HFFc6 (cell line): ENCODE measurements around the gene ACAD8. TPM values are rescaled to one million over a fixed set of nuclear protein-coding genes. Genes with fewer than 3 reads are reported as not detected.

Source experiments
- DNase-seq: peaks from one replicate; pipeline ENCODE4 v3.0.0-alpha.2; 2018
- H3K27ac Mint-ChIP-seq: 2 replicates; pipeline ENCODE4 v1.8.0; 2020; ENCODE audit warnings: mild to moderate bottlenecking, mixed read lengths
- H3K27me3 Mint-ChIP-seq: 2 replicates; pipeline ENCODE4 v1.8.0; 2021; ENCODE audit warnings: mild to moderate bottlenecking, moderate library complexity, mixed read lengths; ENCODE audit not compliant: insufficient read depth
- H3K36me3 Mint-ChIP-seq: 2 replicates; pipeline ENCODE4 v1.8.0; 2021; ENCODE audit warnings: low read depth, mixed read lengths
- H3K4me1 Mint-ChIP-seq: 2 replicates; pipeline ENCODE4 v1.8.0; 2020; ENCODE audit warnings: low read depth, mixed read lengths
- H3K4me3 Mint-ChIP-seq: 2 replicates; pipeline ENCODE4 v1.8.0; 2020; ENCODE audit warnings: mild to moderate bottlenecking, moderate library complexity, mixed read lengths
- H3K9me3 Mint-ChIP-seq: 2 replicates; pipeline ENCODE4 v1.8.0; 2020; ENCODE audit warnings: mild to moderate bottlenecking, mixed read lengths
- CTCF ChIP-seq: fragments of 200-600 bp; sonication (generic); IDR thresholded peaks from 2 replicates; pipeline ENCODE4 v1.5.0; 2021; ENCODE audit warnings: antibody characterized with exemption, mild to moderate bottlenecking
- total RNA-seq, 6 experiments: library from RNA; stranded (reverse); fragmentation: NEBNext Ultra II Directional; extraction: Animal tissue kit (Norgen Biotek cat#: 25700); gene quantifications; 2 replicates in 1 of 6; 3 replicates in 5 of 6; pipeline ENCODE4 v1.2.3, GENCODE V29; 2021

The ACAD8 gene
- total RNA-seq, 6 experiments from 2014 or later: 11.8 to 15.7 (median 13.8) TPM

GRCh38 chr11:134228625-134229024 is 24.7 kb upstream of the ACAD8 start:
- DNase-seq: peak; percentile 67
- Mint-ChIP-seq H3K4me1 (peaks cover 59% of the 10 kb centered on the region), H3K9me3 (no peaks in the 10 kb centered on the region), H3K36me3 (peaks cover 10% of the 10 kb centered on the region; the same call in 1 of the 2 replicates), H3K4me3 (peak overlapping the region; percentile 52; the same call in 1 of the 2 replicates), H3K27me3 (no peaks in the 10 kb centered on the region), H3K27ac (peak overlapping the region; percentile 81; the same call in 1 of the 2 replicates)
- no peak for TF ChIP-seq CTCF

- H3K4me1 Mint-ChIP-seq: peaks cover 59% of the 10 kb centered on the region
- peaks cover 10% of the 10 kb centered on the region; the same call in 1 of the 2 replicates for H3K36me3 Mint-ChIP-seq
- no peaks in the 10 kb centered on the region for H3K27me3 Mint-ChIP-seq
- H3K27ac Mint-ChIP-seq: peak overlapping the region; percentile 81
- DNase-seq: peak; percentile 30
- H3K9me3 Mint-ChIP-seq: no peaks in the 10 kb centered on the region
- H3K4me3 Mint-ChIP-seq: peak overlapping the region; percentile 52; the same call in 1 of the 2 replicates
- no peak for TF ChIP-seq CTCF
These were observed 24.1 kb upstream of the ACAD8 start for GRCh38 chr11:134229126-134229790.

GRCh38 chr11:134230339-134230738 is 23.0 kb upstream of the ACAD8 start:
- Mint-ChIP-seq H3K4me1 (peaks cover 59% of the 10 kb centered on the region), H3K27ac (no peak overlapping the region), H3K36me3 (peaks cover 14% of the 10 kb centered on the region), H3K27me3 (no peaks in the 10 kb centered on the region), H3K4me3 (no peak overlapping the region), H3K9me3 (no peaks in the 10 kb centered on the region)
- no peak for TF ChIP-seq CTCF
- no peak for DNase-seq

- Mint-ChIP-seq H3K27me3 (no peaks in the 10 kb centered on the region), H3K27ac (peak overlapping the region; percentile 19; the same call in 1 of the 2 replicates), H3K36me3 (peaks cover 14% of the 10 kb centered on the region), H3K4me1 (peaks cover 50% of the 10 kb centered on the region), H3K9me3 (no peaks in the 10 kb centered on the region), H3K4me3 (no peak overlapping the region)
- no peak for TF ChIP-seq CTCF
- DNase-seq: no peak
These were observed 21.3 kb upstream of the ACAD8 start for GRCh38 chr11:134231958-134232659.

GRCh38 chr11:134233729-134234179 is 19.6 kb upstream of the ACAD8 start:
- H3K4me1 Mint-ChIP-seq: peaks cover 39% of the 10 kb centered on the region
- H3K9me3 Mint-ChIP-seq: no peaks in the 10 kb centered on the region
- H3K4me3 Mint-ChIP-seq: no peak overlapping the region
- DNase-seq: no peak
- no peaks in the 10 kb centered on the region for H3K27me3 Mint-ChIP-seq
- no peak for TF ChIP-seq CTCF
- peaks cover 18% of the 10 kb centered on the region for H3K36me3 Mint-ChIP-seq
- no peak overlapping the region for H3K27ac Mint-ChIP-seq
